ENCODE data around the gene CCDC167. TPM values are rescaled to one million over a fixed set of nuclear protein-coding genes. Genes with fewer than 3 reads are reported as not detected.

Gene CCDC167
- total and polyA plus RNA-seq, 2 of the 8 experiments (the other 6 are each of a cell fraction or from before 2014, with no cell fraction given) = 11.0 to 26.5 TPM

DNA sequence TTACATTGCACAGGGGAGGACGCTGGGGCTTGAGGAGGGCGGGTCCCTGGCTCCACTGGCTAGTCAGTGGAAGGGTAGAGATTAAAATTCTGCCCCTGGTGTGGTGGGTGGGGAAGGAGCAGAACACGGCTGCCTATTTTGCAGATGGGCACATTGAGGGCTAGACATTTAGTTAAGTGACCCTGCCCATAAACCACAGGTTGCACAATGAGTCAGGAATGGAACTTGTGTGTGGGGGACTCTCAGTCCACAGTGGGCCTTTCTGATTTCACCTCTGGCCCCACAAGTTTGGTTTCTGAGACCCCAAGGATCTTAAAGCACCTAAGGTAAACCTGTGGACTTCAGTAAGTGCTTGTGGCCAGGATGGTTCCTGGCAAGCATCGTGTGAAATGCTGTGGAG lies 22.0 kb upstream of the CCDC167 start (continued):
- TF ChIP-seq, protein P1, sequence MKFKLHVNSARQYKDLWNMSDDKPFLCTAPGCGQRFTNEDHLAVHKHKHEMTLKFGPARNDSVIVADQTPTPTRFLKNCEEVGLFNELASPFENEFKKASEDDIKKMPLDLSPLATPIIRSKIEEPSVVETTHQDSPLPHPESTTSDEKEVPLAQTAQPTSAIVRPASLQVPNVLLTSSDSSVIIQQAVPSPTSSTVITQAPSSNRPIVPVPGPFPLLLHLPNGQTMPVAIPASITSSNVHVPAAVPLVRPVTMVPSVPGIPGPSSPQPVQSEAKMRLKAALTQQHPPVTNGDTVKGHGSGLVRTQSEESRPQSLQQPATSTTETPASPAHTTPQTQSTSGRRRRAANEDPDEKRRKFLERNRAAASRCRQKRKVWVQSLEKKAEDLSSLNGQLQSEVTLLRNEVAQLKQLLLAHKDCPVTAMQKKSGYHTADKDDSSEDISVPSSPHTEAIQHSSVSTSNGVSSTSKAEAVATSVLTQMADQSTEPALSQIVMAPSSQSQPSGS (IDR thresholded peaks at IDR 0.05; ENCODE audit: low read length) = no peak
- no peak for TF ChIP-seq CBX8 (IDR thresholded peaks at IDR 0.05; ENCODE audit: borderline replicate concordance, low read depth, low read length)
- TF ChIP-seq HDAC6 (IDR thresholded peaks at IDR 0.05; ENCODE audit: low read depth, low read length) = no peak
- TF ChIP-seq NANOG (IDR thresholded peaks at IDR 0.05; ENCODE audit: insufficient read depth, low read depth, low read length, poor library complexity, severe bottlenecking) = no peak
